ENCODE results near the gene ZNF236.

DNA sequence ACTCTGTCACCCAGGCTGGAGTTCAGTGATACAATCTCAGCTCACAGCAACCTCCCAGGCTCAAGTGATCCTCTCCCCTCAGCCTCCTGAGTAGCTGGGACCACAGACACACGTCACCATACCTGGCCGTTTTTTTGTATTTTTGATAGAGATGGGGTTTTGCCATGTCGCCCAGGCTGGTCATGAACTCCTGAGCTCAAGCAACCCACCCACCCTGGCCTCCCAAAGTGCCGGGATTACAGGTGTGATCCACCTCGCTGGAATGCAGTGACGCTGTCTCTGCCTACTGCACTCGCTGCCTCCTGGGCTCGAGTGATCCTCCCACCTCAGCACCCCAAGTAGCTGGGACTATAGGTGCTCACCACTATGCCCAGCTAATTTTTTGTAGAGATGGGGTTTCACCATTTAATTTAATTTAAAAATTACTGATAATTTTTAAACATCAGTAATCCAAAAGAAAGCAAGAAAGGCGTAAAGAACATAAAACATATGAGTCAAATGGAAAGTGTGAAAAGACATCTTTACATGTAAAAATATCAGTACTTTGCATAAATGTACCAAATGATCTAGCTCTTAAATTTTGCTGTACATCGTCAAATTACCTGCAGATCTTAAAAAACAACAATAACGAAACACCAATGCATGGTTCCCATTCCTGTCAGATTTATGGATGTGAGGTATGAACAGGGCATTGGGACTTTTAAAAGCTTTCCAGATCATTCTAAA is 2.8 kb upstream of the ZNF236 start:
- TF ChIP-seq, protein P1, sequence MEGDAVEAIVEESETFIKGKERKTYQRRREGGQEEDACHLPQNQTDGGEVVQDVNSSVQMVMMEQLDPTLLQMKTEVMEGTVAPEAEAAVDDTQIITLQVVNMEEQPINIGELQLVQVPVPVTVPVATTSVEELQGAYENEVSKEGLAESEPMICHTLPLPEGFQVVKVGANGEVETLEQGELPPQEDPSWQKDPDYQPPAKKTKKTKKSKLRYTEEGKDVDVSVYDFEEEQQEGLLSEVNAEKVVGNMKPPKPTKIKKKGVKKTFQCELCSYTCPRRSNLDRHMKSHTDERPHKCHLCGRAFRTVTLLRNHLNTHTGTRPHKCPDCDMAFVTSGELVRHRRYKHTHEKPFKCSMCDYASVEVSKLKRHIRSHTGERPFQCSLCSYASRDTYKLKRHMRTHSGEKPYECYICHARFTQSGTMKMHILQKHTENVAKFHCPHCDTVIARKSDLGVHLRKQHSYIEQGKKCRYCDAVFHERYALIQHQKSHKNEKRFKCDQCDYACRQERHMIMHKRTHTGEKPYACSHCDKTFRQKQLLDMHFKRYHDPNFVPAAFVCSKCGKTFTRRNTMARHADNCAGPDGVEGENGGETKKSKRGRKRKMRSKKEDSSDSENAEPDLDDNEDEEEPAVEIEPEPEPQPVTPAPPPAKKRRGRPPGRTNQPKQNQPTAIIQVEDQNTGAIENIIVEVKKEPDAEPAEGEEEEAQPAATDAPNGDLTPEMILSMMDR (IDR thresholded peaks at IDR 0.05): no peak
- no peak for TF ChIP-seq POLR2A (IDR thresholded peaks at IDR 0.05)
